ENCODE results near the gene PRND. TPM values are rescaled to one million over a fixed set of nuclear protein-coding genes. Genes with fewer than 3 reads are reported as not detected.

PRND gene
- total and polyA plus RNA-seq, 2 experiments from 2014 or later: not detected

DNA sequence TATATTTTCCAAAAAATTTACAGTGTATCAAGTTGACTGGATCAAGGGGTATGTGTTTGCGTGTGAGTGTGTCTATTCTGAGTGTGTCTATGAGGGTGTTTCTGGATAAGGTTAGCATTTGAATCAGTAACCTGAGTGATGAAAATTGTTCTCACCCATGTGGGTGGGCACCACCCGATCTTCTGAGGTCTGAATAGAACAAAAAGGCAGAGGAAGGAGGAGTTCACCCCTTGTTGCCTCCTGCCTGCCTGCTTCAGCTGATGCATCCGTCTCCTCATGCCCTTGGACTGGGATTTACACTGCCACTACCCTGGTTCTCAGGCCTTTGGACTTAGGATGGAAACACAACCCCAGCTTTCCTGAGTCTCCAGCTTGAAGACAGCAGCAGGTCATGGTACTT, 13.7 kb upstream of the PRND start:
- Histone ChIP-seq H3K9me3 (ENCODE audit: low read depth) (no peaks in the 10 kb centered on the region), H3K4me2 (ENCODE audit: unreplicated experiment) (no peak overlapping the region), H2AFZ (no peak overlapping the region), H3K27ac (no peak overlapping the region), H3K9ac (no peak overlapping the region), H3K36me3 (ENCODE audit: low read depth) (no peaks in the 10 kb centered on the region), H4K20me1 (ENCODE audit: insufficient read depth) (no peaks in the 10 kb centered on the region), H3K79me2 (ENCODE audit: insufficient read depth) (no peaks in the 10 kb centered on the region), H3K27me3 (replicated peaks; ENCODE audit: insufficient read depth) (no peaks in the 10 kb centered on the region), H3F3A (ENCODE audit: insufficient read depth) (peaks cover 7% of the 10 kb centered on the region; the same call in 1 of the 2 replicates), H3K4me1 (ENCODE audit: insufficient read depth) (peaks cover 9% of the 10 kb centered on the region; the same call in 1 of the 2 replicates), H3K4me3 (no peak overlapping the region), H3K9me2 (ENCODE audit: insufficient read depth) (no peaks in the 10 kb centered on the region)
- DNase-seq: no peak
- TF ChIP-seq EZH2 (IDR thresholded peaks at IDR 0.05; ENCODE audit: insufficient read depth, poor library complexity, severe bottlenecking): no peak
- TF ChIP-seq EZH2phosphoT487 (IDR thresholded peaks at IDR 0.05; ENCODE audit: insufficient read depth, low read depth): no peak
- in situ Hi-C loops (cut with MboI): no loop called here
- 46 to 76% methylated on average over 3 of the region's 3 CpGs for WGBS, 2 experiments (ENCODE audit: low coverage in 1 of 2, low lambda C conversion rate in 2 of 2, missing lambda C conversion rate in 2 of 2)

DNA sequence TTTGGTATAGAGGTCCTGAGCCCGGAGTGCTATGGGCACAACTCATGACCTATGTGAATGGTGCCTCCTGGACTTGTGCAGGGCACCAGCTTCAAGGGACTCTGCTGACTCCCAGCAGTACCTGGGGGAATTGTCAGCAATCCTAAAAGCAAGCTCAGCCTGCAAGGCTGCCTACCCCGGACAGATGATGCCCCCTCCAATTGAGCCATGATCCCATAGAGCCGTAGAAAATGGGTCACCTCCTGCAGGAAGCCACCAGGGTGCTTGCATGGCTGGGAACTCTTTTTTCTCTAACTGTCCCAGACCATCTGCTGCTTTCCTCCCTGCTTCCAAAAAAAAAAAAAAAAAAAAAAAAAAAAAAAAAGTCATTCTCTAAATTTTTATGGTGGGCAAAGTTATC, 12.9 kb upstream of the PRND start:
- no peak overlapping the region for H3K4me2 ChIP-seq (ENCODE audit: unreplicated experiment)
- H3K27me3 ChIP-seq (replicated peaks; ENCODE audit: insufficient read depth): no peaks in the 10 kb centered on the region
- H3F3A ChIP-seq (ENCODE audit: insufficient read depth): no peaks in the 10 kb centered on the region
- TF ChIP-seq EZH2phosphoT487 (IDR thresholded peaks at IDR 0.05; ENCODE audit: insufficient read depth, low read depth) (no peak), EZH2 (IDR thresholded peaks at IDR 0.05; ENCODE audit: insufficient read depth, poor library complexity, severe bottlenecking) (no peak)
- H4K20me1 ChIP-seq (ENCODE audit: insufficient read depth): no peaks in the 10 kb centered on the region
- H3K27ac ChIP-seq: no peak overlapping the region
- no peak overlapping the region for H2AFZ ChIP-seq
- H3K79me2 ChIP-seq (ENCODE audit: insufficient read depth): no peaks in the 10 kb centered on the region
- in situ Hi-C loops (cut with MboI): no loop called here
- no peak overlapping the region for H3K9ac ChIP-seq
- H3K36me3 ChIP-seq (ENCODE audit: low read depth): no peaks in the 10 kb centered on the region
- no peak overlapping the region for H3K4me3 ChIP-seq
- DNase-seq: no peak
- H3K9me3 ChIP-seq (ENCODE audit: low read depth): no peaks in the 10 kb centered on the region
- no peaks in the 10 kb centered on the region for H3K9me2 ChIP-seq (ENCODE audit: insufficient read depth)
- peaks cover 2% of the 10 kb centered on the region; the same call in 1 of the 2 replicates for H3K4me1 ChIP-seq (ENCODE audit: insufficient read depth)
- WGBS, 2 experiments (ENCODE audit: low coverage in 1 of 2, low lambda C conversion rate in 2 of 2, missing lambda C conversion rate in 2 of 2): 76 to 84% methylated on average over 3 of the region's 3 CpGs

DNA sequence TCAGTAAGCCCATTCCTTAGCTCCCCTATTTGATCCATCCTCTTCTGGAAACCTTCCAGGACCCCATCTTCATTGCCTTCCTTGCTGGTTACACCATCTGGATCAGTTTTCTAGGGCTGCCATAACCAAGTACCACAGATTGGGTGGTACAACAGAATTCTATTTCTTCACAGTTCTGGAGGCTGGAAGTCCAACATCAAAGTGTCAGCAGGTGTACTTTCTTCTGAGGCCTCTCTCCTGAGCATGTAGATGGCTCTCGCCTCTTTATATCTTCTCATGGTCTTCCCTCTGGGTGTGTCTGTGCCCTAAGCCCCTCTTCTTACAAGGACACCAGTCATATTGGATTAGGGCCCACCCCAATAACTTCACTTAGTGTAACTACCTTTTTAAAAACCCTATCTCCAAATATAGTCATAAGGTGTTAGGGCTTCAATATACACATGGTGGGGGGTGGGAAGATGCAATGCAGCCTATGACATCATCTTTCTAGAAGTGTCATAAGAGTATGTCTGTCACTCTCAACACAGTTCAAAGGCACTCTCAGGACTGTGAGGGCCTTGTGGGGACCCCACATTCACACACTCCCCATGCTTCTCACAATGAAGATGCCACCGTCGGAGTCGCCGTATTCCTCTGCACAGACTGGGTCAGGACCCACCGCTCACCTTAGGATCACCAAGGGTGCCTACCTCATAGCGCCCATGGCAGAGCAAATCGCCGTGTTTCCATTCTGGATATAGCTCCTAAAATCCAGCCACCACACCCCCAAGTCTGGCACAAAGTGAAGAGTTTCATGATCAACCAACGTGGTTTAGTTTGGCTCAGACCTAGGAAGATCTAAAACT, 12.2 kb upstream of the PRND start:
- TF ChIP-seq EZH2 (IDR thresholded peaks at IDR 0.05; ENCODE audit: insufficient read depth, poor library complexity, severe bottlenecking): no peak
- no peak for TF ChIP-seq EZH2phosphoT487 (IDR thresholded peaks at IDR 0.05; ENCODE audit: insufficient read depth, low read depth)
- Histone ChIP-seq H3K9me2 (ENCODE audit: insufficient read depth) (no peaks in the 10 kb centered on the region), H3K27ac (no peak overlapping the region), H3K27me3 (replicated peaks; ENCODE audit: insufficient read depth) (0 out of 2 replicates have a peak, but pooled peaks cover under 1% of the 10 kb centered on the region), H3K79me2 (ENCODE audit: insufficient read depth) (no peaks in the 10 kb centered on the region), H4K20me1 (ENCODE audit: insufficient read depth) (no peaks in the 10 kb centered on the region), H3K4me3 (no peak overlapping the region), H3K9me3 (ENCODE audit: low read depth) (no peaks in the 10 kb centered on the region), H3K9ac (no peak overlapping the region), H3K4me1 (ENCODE audit: insufficient read depth) (no peaks in the 10 kb centered on the region), H3F3A (ENCODE audit: insufficient read depth) (no peaks in the 10 kb centered on the region), H3K4me2 (ENCODE audit: unreplicated experiment) (no peak overlapping the region), H3K36me3 (ENCODE audit: low read depth) (no peaks in the 10 kb centered on the region), H2AFZ (no peak overlapping the region)
- in situ Hi-C loops (cut with MboI): no loop called here
- DNase-seq: no peak
- 88 to 93% methylated on average over 10 of the region's 10 CpGs for WGBS, 2 experiments (ENCODE audit: low coverage in 1 of 2, low lambda C conversion rate in 2 of 2, missing lambda C conversion rate in 2 of 2)

DNA sequence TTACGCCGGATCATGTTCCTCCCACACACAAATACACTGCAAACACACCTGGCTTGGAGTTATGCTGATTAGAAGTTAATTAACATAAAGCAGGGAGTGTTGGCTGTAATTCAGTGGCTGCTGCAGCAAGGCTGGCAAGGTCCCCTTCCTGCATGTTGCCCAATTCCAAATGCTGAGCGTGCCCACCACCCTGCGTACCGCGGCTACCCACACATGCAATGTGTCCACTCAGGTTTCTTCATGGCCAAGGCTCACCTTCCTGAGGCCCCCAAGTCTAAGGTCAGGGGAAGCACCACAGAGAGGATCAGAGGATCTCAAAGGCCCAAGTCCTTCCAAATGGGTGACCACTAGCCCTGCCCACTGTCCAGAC, 11.6 kb upstream of the PRND start:
- no peaks in the 10 kb centered on the region for H4K20me1 ChIP-seq (ENCODE audit: insufficient read depth)
- no peak overlapping the region for H2AFZ ChIP-seq
- no peak for DNase-seq
- H3K9me2 ChIP-seq (ENCODE audit: insufficient read depth): no peaks in the 10 kb centered on the region
- TF ChIP-seq EZH2 (IDR thresholded peaks at IDR 0.05; ENCODE audit: insufficient read depth, poor library complexity, severe bottlenecking) (no peak), EZH2phosphoT487 (IDR thresholded peaks at IDR 0.05; ENCODE audit: insufficient read depth, low read depth) (no peak)
- no peaks in the 10 kb centered on the region for H3K9me3 ChIP-seq (ENCODE audit: low read depth)
- WGBS, 2 experiments (ENCODE audit: low coverage in 1 of 2, low lambda C conversion rate in 2 of 2, missing lambda C conversion rate in 2 of 2): 90 to 95% methylated on average over 6 of the region's 6 CpGs
- no peak overlapping the region for H3K27ac ChIP-seq
- H3K36me3 ChIP-seq (ENCODE audit: low read depth): no peaks in the 10 kb centered on the region
- H3K79me2 ChIP-seq (ENCODE audit: insufficient read depth): no peaks in the 10 kb centered on the region
- H3K27me3 ChIP-seq (replicated peaks; ENCODE audit: insufficient read depth): peaks cover 3% of the 10 kb centered on the region; the same call in 1 of the 2 replicates
- H3F3A ChIP-seq (ENCODE audit: insufficient read depth): no peaks in the 10 kb centered on the region
- no peak overlapping the region for H3K4me2 ChIP-seq (ENCODE audit: unreplicated experiment)
- no peak overlapping the region for H3K4me3 ChIP-seq
- H3K9ac ChIP-seq: no peak overlapping the region
- H3K4me1 ChIP-seq (ENCODE audit: insufficient read depth): no peaks in the 10 kb centered on the region
- in situ Hi-C loops (cut with MboI): no loop called here
